ENCODE results near the gene DTX1. TPM values are rescaled to one million over a fixed set of nuclear protein-coding genes. Genes with fewer than 3 reads are reported as not detected.
A peak's percentile ranks its signal among the peaks of the same experiment; 100 is the strongest.

DTX1 gene
- total and polyA plus RNA-seq, 2 of the 8 experiments (the other 6 are each of a cell fraction or from before 2014, with no cell fraction given) = 4.7 to 6.9 TPM

GRCh38 chr12:113103756-113104450 lies 47.4 kb downstream of the DTX1 start (continued):
- TF ChIP-seq SP1 (IDR thresholded peaks at IDR 0.05; ENCODE audit: low read depth, low read length) (no peak), SIRT6 (IDR thresholded peaks at IDR 0.05; ENCODE audit: low read length) (no peak), RBBP5 (IDR thresholded peaks at IDR 0.05; ENCODE audit: borderline replicate concordance, low read depth, low read length) (peak; percentile 34; the same call in 1 of the 2 replicates), CBX5 (IDR thresholded peaks at IDR 0.05; ENCODE audit: low read depth, low read length) (no peak), SRF (IDR thresholded peaks at IDR 0.05; ENCODE audit: low read depth, low read length) (no peak), GTF2F1 (IDR thresholded peaks at IDR 0.05; ENCODE audit: borderline replicate concordance, low read depth, low read length) (no peak), ZNF274 (IDR thresholded peaks at IDR 0.05; ENCODE audit: borderline replicate concordance, extremely low read depth, low read length) (no peak), CHD7 (IDR thresholded peaks at IDR 0.05; ENCODE audit: insufficient replicate concordance, low read length) (no peak)
